Body of pancreas (tissue), 4 donors: ENCODE results near the gene DYNC1LI1.

ENCODE experiments used
- POLR2A ChIP-seq, 3 donors: fragments of 450-650 bp; IDR thresholded peaks; one replicate each; pipeline ENCODE4 v1.6.1; 2016; ENCODE audit warnings: antibody characterized with exemption in 3 of 3, mild to moderate bottlenecking in 2 of 3
- TF ChIP-seq, protein P1 (sequence below), 7 experiments: fragments of 450-650 bp in 4 of 7; fragments of 200-600 bp in 3 of 7; sonication (generic) in 3 of 7; IDR thresholded peaks; one replicate each; pipeline ENCODE4 v1.5.1; 2016 to 2019; ENCODE audit warnings: antibody characterized with exemption in 7 of 7

DNA sequence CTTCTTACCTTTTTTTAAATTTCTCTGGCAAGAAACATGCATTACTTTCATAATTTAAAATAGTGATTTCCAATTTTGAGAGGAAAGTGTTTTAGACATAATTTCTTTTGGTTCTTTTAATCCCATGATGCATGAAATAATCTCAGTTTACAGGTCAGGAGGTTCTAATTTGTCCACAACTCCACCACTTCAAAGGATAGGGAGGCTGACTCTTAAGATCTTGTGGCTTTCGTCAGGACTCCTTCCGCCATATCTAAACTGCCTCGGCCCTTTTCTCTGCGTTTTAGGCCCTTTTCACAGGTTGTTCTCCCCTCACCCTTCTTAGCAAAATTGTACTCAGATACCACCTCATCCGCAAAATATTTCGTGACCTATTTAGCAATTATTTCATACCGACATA lies 8.0 kb downstream of the DYNC1LI1 start:
- TF ChIP-seq POLR2A (IDR thresholded peaks at IDR 0.05), result no peak
- TF ChIP-seq, protein P1, sequence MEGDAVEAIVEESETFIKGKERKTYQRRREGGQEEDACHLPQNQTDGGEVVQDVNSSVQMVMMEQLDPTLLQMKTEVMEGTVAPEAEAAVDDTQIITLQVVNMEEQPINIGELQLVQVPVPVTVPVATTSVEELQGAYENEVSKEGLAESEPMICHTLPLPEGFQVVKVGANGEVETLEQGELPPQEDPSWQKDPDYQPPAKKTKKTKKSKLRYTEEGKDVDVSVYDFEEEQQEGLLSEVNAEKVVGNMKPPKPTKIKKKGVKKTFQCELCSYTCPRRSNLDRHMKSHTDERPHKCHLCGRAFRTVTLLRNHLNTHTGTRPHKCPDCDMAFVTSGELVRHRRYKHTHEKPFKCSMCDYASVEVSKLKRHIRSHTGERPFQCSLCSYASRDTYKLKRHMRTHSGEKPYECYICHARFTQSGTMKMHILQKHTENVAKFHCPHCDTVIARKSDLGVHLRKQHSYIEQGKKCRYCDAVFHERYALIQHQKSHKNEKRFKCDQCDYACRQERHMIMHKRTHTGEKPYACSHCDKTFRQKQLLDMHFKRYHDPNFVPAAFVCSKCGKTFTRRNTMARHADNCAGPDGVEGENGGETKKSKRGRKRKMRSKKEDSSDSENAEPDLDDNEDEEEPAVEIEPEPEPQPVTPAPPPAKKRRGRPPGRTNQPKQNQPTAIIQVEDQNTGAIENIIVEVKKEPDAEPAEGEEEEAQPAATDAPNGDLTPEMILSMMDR (IDR thresholded peaks at IDR 0.05), result no peak
